Activated B cell treated with CpG ODN at 0.5 μM for 24 hours (primary cell): ENCODE results near the gene PSMD13. TPM values are rescaled to one million over a fixed set of nuclear protein-coding genes. Genes with fewer than 3 reads are reported as not detected.

Experiments used
- ATAC-seq: fragments of 200-7000 bp; cut with Tn5 transposase; one replicate; pipeline ENCODE4 v1.10.0; 2021; ENCODE audit warnings: low read depth, mild to moderate bottlenecking, moderate library complexity
- CTCF ChIA-PET: fragments of 350-600 bp; sonication (Branson Sonifier 250); formaldehyde crosslinking; loops from one replicate; lab custom pipeline; 2021; ENCODE audit warnings: antibody characterized with exemption; lab: Charles Lee
- POLR2A ChIA-PET: fragments of 350-600 bp; sonication (Branson Sonifier 250); formaldehyde crosslinking; loops from one replicate; lab custom pipeline; 2021; ENCODE audit warnings: antibody characterized with exemption; lab: Charles Lee
- DNase-seq: peaks from one replicate; pipeline ENCODE4 v3.0.0; 2022
- H3K27ac Mint-ChIP-seq: one replicate; pipeline ENCODE4 v1.8.0; 2020; ENCODE audit warnings: mixed read lengths
- H3K27me3 Mint-ChIP-seq: one replicate; pipeline ENCODE4 v1.8.0; 2021; ENCODE audit warnings: mixed read lengths
- H3K36me3 Mint-ChIP-seq: one replicate; pipeline ENCODE4 v1.8.0; 2021; ENCODE audit warnings: low read depth, mixed read lengths
- H3K4me1 Mint-ChIP-seq: one replicate; pipeline ENCODE4 v1.8.0; 2021; ENCODE audit warnings: mixed read lengths
- H3K4me3 Mint-ChIP-seq: one replicate; pipeline ENCODE4 v1.8.0; 2020; ENCODE audit warnings: mild to moderate bottlenecking, mixed read lengths
- H3K9me3 Mint-ChIP-seq: one replicate; pipeline ENCODE4 v1.8.0; 2020; ENCODE audit warnings: mixed read lengths
- intact Hi-C: fragments of 100-400 bp; cut with micrococcal nuclease; formaldehyde crosslinking; loops from one replicate; pipeline ENCODE4 v1.15.1; 2024
- total RNA-seq: library from RNA; stranded (reverse); gene quantifications from 2 replicates; pipeline ENCODE4 v1.2.3, GENCODE V29; 2022
- TF ChIP-seq, protein P1 (sequence below): fragments of 200-600 bp; IDR thresholded peaks from one replicate; pipeline ENCODE4 v1.8.0; 2022; ENCODE audit warnings: antibody characterized with exemption, mild to moderate bottlenecking

The PSMD13 gene
- total RNA-seq, 1 donor from 2014 or later = 149 TPM

GRCh38 chr11:227824-228379 is 8.9 kb upstream of the PSMD13 start:
- TF ChIP-seq, protein P1, sequence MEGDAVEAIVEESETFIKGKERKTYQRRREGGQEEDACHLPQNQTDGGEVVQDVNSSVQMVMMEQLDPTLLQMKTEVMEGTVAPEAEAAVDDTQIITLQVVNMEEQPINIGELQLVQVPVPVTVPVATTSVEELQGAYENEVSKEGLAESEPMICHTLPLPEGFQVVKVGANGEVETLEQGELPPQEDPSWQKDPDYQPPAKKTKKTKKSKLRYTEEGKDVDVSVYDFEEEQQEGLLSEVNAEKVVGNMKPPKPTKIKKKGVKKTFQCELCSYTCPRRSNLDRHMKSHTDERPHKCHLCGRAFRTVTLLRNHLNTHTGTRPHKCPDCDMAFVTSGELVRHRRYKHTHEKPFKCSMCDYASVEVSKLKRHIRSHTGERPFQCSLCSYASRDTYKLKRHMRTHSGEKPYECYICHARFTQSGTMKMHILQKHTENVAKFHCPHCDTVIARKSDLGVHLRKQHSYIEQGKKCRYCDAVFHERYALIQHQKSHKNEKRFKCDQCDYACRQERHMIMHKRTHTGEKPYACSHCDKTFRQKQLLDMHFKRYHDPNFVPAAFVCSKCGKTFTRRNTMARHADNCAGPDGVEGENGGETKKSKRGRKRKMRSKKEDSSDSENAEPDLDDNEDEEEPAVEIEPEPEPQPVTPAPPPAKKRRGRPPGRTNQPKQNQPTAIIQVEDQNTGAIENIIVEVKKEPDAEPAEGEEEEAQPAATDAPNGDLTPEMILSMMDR = no peak
- Mint-ChIP-seq H3K4me3 (no peak overlapping the region), H3K36me3 (peaks cover 28% of the 10 kb centered on the region), H3K27ac (no peak overlapping the region), H3K27me3 (no peaks in the 10 kb centered on the region), H3K4me1 (peaks cover 5% of the 10 kb centered on the region), H3K9me3 (no peaks in the 10 kb centered on the region)
- intact Hi-C loops = no loop called here
- CTCF ChIA-PET = no interaction called here
- POLR2A ChIA-PET = interaction anchor here (1.3 kb wide), 1 partner anchor 29 kb away, joined by 5 read pairs; no protein-coding TSS in a partner anchor
- DNase-seq (no peak), ATAC-seq (no peak)

GRCh38 chr11:230431-230830 is 6.3 kb upstream of the PSMD13 start:
- ATAC-seq = no peak
- Mint-ChIP-seq H3K9me3 (no peaks in the 10 kb centered on the region), H3K4me1 (peaks cover 12% of the 10 kb centered on the region), H3K27ac (no peak overlapping the region), H3K4me3 (no peak overlapping the region), H3K36me3 (peaks cover 21% of the 10 kb centered on the region), H3K27me3 (no peaks in the 10 kb centered on the region)
- DNase-seq = no peak
- POLR2A ChIA-PET = interaction anchor here (1.1 kb wide), 1 partner anchor 37 kb away, joined by 3 read pairs; no protein-coding TSS in a partner anchor
- TF ChIP-seq, protein P1 = no peak
- intact Hi-C loops = no loop called here
- CTCF ChIA-PET = interaction anchor here (1.3 kb wide), 1 partner anchor 23 kb away, joined by 3 read pairs; the partner anchor contains the start of genes BET1L and RIC8A

GRCh38 chr11:232783-233565 is 3.8 kb upstream of the PSMD13 start:
- intact Hi-C loops = no loop called here
- H3K4me1 Mint-ChIP-seq = peaks cover 22% of the 10 kb centered on the region
- H3K27ac Mint-ChIP-seq = no peak overlapping the region
- DNase-seq (no peak), ATAC-seq (no peak)
- no peaks in the 10 kb centered on the region for H3K9me3 Mint-ChIP-seq
- POLR2A ChIA-PET = interaction anchor here (1.4 kb wide), 1 partner anchor 26 kb away, joined by 3 read pairs; the partner anchor contains the start of gene BET1L
- TF ChIP-seq, protein P1 = no peak
- H3K27me3 Mint-ChIP-seq = no peaks in the 10 kb centered on the region
- H3K4me3 Mint-ChIP-seq = no peak overlapping the region
- CTCF ChIA-PET = interaction anchor here (1.8 kb wide), 1 partner anchor 21 kb away, joined by 5 read pairs; no protein-coding TSS in a partner anchor
- peaks cover 24% of the 10 kb centered on the region for H3K36me3 Mint-ChIP-seq

DNA sequence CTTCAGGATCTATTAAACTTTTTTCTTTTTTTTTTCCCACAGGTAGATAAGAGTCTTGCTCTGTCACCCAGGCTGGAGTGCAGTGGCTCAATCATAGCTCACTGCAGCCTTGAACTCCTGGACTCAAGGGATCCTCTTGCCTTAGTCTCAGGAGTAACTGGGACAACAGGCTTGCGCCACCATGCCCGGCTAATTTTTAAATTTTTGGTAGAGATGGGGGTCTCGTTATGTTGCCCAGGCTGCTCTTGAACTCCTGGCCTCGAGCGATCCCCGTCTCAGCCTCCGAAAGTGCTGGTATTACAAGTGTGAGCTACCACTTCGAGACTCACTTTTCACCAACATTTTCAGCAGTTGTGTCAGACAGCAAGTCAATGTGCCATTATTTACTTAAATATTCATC is 1.6 kb upstream of the PSMD13 start:
- intact Hi-C loops = loop anchor here (5.0 kb wide), 1 partner anchor 52 kb away; the partner anchor contains the start of gene PGGHG
- POLR2A ChIA-PET = interaction anchor here (0.7 to 3.1 kb wide), 3 partner anchors 27 to 28 kb away, joined by 3 to 55 read pairs (median 5); partner anchors contain the start of genes BET1L and RIC8A
- no peak overlapping the region for H3K27ac Mint-ChIP-seq
- ATAC-seq (no peak), DNase-seq (no peak)
- peaks cover 35% of the 10 kb centered on the region for H3K4me1 Mint-ChIP-seq
- CTCF ChIA-PET = interaction anchor here (0.8 kb wide), 1 partner anchor 15 kb away, joined by 3 read pairs; no protein-coding TSS in a partner anchor
- TF ChIP-seq, protein P1 = no peak
- H3K36me3 Mint-ChIP-seq = peaks cover 23% of the 10 kb centered on the region
- H3K9me3 Mint-ChIP-seq = no peaks in the 10 kb centered on the region
- peak overlapping the region; percentile 90 for H3K4me3 Mint-ChIP-seq
- no peaks in the 10 kb centered on the region for H3K27me3 Mint-ChIP-seq
